NCI-H774 (cell line): ENCODE data around the gene CASK.
"Not testable (repeated sequence)": the region's sequence is repeated elsewhere in the genome, so short reads cannot be mapped to it uniquely, and the experiment has no call there.

Experiments used
- DNase-seq: peaks from one replicate; lab custom pipeline; 2025; lab: John Stamatoyannopoulos, UW

Gene CASK

GRCh38 chrX:41730081-41730480, 193.3 kb downstream of the CASK start:
- no peak for DNase-seq

DNA sequence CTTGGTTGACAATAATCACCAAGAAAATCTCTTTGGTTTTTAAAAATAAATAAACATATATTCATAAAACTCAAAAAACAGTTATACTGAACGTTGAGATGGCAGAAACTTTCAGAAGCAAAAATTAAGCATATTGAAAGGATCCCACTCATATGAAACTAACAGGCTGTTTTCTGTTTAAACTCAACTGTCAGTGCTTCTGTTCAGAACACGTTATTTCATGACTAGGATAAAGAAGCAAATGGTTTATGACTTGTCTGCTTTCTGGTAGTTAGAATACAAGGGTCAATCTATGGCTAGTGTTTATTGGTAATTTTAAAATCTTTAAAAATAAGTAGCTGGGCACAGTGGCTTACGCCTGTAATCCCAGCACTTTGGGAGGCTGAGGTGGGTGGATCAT, 195.2 kb downstream of the CASK start:
- no peak for DNase-seq

GRCh38 chrX:41723826-41724225, 199.5 kb downstream of the CASK start, which contains the start of gene GPR82:
TSS of gene GPR82 (plus strand) at chrX:41724181. CDS start at chrX:41727027, 2,846 bp downstream.
- no peak for DNase-seq

DNA sequence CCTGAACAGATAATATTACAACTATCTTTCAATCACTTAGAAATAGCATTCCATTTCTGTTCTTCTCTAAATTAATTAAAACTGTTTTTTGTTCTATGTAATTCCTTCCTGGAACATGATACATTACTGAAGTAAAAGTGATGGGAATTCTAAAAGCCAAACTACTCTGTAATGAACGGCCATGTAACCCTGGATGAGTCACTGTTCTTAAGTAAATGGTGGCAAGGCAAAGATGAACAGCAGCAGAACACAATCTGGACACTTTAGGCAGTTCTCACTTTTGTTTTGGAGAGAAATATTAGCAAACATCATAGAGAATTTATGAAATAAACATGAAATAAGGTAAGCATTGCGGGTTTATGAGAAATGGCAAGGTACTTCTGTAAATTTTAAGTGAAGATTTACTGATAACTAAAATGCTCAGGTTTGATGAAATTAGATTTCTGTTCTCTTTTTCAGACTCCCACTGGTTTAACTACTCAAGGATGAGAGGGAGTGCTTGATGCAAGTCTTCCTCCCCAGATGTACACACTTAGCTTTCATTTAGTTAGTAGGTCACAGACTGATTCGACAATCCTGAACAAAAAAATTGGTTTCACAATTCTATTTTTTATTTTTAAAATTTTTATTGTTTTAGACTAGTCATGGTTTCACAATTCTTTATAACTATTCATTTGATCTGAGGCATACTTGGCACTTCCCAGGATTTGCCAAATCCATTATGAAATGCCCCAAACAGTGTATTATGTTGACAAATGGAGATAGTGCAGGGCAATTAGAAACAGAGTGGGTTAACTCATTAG, 200.3 kb downstream of the CASK start:
- DNase-seq, result no peak

DNA sequence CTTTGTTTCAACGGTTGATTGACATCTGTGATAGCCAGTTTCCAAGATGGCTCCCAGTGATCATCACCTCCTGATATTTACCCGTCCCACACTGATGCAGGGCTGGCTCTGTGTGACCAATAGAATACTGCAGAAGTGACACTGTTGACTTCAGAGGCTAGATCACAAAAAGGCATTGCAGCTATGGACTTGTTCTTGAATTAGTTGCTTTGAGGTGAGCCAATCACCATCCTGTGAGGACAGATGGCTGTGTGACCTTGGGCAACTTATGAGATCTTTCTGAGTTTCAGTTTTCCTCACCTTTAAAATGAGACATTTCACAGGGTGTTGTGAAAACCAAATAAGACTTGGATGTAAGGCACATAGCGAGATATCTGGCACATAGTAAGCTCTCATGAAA, 201.1 kb downstream of the CASK start:
- no peak for DNase-seq

DNA sequence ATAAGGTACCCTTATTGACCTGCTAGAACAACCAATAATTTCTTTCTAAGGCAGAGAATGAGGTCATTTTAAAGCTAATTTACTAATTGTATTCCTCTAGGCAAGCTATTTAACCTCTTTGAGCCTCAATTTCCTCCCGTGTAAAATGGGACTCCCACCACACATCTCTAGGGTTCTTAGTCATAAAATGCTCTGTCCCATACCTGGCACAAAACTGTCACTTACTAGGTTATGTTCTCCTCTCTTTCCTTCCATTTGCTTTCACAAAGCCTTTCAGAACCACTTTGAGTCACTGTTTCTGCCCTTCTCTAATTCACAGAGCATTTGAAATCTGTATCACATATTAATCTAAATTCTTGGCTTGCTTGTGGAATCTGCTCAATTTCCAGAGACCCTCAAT, 201.8 kb downstream of the CASK start:
- DNase-seq, result no peak

- DNase-seq, result no peak
Measured at GRCh38 chrX:41720125-41720779, 203.1 kb downstream of the CASK start.

DNA sequence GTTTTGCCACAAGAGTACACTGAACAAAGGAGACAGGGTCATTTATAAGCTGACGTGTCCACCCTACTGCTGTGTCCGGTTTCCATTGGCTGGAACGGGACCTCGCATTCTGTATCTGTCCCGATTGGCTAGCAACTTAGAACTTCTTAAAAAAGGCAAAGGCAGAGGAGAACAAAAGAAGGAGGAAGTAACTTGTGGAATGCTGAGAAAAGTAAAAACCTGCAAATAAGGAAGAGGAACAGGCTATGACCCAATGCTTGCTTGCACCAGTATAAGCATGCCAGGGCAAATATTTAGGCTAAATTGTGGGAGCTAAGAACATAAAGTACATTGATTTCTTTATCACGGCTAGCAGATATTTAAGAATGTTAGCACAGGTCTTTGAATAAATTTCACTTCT, 203.7 kb downstream of the CASK start:
- DNase-seq, result not testable (repeated sequence)

DNA sequence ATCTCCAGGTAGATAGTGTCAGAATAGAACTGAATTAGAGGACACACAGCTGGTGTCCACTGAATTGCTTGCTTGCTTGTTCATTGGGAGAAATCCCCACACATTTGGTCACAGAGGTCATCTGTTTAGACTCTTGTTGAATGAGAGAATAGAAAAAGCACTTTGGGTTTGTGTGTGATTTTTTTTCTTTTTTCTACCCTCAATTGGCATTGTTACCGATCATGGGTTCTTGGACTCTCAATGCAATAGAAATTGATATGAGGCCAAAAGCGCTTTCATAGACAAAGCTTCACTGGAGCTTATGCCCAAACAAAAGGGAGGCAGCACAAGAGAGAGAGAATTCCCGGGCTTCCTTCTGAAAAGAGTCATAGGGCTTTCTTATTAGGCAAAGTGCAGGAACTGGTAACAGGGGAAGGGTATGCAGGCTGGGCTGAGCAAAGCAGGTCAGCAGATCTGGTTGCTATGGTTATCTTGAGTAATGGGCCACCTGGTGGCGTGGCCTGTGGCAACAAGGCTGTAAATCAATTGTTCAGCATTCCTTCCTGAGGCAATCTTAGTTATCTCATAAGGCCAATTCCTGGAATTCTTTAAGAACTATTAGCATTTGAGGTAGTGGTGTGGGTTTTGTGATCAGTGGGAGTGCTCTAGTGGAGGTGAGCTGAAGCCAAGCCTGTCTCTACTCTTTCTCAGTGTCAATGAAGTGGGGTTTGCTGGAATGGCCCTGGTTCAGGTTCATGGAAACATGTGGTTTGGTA, 204.7 kb downstream of the CASK start:
- no peak for DNase-seq

DNA sequence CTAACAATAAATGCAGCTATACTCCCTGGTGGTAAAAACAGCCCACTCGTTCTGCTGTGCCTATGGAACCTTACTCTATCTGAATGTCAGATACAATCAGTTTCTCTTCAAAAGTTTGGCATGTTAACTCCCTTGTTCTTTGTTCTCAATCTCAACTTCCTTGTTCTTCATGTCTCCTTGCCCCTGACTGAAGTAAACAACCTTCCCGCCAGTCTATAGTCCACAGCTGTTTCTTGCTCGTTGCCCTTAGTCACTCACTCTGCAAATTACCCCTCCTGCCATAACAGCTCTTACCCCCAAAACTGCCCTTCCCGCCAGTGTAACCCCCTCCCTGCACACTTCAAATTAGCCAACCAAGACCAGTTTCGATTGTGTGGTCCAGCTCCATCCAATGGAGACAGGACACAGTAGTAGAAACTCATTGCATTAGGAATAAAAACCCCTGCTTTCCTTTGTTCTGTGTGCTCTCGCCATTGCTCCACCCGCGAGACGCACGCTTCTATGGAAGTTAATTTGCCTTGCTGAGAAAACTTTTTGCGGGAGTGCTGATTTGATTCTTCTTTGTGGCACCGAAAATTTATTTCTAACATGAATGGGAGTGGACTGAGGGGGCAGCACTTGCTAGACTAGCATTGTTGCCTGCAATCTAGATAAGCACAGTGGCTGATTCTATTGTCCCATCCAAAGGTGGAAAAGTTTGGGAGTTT, 206.4 kb downstream of the CASK start:
- DNase-seq, result no peak

DNA sequence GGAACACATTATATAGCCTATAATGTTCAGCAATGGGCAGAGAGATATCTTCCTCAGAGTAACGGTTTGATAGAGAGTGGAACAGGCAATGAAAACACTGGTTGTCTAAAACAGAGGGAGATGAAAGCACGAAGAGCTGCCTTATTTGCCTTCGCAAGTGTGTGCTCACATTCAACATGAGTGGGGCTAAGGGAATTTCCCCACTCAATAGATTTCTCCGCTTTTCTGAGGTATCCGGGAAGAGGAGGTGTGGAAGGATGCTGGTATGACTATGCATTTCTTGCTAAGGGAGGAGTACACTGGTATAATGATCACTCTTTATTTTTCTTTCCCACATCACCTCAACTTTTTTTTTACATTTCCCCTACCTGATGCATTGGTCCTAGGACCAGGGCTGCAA, 207.1 kb downstream of the CASK start:
- no peak for DNase-seq

DNA sequence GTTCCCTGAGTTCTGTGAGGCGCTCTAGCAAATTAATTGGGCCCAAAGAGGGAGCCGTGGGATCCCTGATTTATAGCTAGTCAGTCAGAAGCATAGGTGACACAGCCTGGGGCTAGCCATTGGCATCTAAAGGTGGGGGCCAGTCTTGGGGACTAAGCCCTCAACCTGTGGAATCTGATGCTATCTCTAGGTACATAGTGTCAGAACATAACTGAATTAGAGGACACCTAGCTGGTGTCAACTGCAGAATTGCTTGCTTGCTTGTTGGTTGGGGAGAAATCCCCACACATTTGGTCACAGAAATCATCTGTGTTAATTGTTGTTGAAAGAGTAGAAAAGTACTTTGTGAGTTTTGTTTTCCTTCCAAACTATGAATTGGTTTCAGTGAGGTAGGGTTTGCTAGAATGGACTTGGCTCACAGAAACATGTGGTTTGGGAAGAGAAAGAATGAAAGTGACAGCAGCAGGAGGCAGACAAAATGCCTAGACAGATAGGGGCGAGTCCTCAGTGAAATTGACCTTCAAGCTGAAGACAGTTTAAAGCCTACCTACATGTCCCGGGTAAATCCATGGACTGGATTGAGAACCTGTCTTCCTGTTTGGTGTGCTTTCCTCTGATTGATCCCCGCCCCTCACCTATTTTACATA, 212.2 kb downstream of the CASK start:
- DNase-seq, result no peak

DNA sequence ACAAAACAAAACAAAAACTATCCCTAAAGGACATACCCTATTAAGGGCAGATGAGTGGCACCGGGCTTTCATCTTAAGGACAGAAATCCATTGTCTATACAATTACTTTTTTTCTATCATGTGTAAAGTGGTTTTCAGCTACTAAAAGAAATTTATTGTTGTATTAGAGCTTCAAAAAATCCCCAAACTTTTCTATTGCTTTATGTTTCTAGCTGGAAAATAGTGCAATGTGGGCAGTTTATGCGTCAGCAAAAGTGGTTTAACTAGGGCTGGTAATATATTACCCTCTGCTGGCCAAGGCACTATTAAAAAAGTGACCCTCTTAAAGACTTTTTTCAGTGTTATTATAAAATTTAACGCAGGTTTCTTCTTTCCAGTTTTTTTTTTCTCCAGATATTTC, 214.9 kb downstream of the CASK start:
- DNase-seq, result no peak

DNA sequence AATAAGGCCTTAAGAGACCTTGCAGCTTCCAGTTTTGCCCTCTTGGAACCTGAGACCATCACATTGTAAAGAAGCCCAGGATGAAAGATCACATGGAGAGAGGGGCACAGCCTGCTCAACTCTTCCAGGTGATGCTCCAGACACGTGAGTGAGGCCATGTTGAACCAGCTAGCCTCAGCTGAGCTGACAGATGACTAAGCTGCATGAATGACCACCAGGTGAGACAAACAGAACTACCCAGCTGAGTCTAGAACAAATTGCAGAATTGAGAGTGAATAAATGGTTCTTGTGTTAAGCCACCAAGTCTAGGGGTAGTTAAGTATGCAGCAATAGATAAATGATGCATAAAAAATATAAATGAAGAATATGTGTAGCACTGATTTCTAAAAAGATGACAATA, 216.1 kb downstream of the CASK start:
- DNase-seq, result no peak

GRCh38 chrX:41705680-41706374, 217.5 kb downstream of the CASK start:
- DNase-seq, result no peak

GRCh38 chrX:41705042-41705441, 218.3 kb downstream of the CASK start:
- no peak for DNase-seq

GRCh38 chrX:41703574-41704029, 219.8 kb downstream of the CASK start:
- DNase-seq, result no peak

DNA sequence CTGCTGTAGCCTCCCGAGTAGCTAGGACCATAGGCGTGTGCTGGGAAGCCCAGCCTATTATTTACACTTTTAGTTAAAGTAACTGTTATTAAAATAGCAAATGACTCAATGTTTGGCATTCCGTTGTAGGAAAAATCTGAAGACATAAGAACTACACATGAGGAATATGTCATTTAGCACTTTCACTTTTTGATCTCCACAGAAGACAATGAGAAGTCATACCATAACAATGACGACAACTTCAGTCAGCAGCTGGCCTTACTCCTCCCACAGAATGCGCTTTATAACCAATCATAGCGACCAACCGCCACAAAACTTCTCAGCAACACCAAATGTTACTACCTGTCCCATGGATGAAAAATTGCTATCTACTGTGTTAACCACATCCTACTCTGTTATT, 227.9 kb downstream of the CASK start:
- DNase-seq, result no peak

GRCh38 chrX:41693024-41693423, 230.3 kb downstream of the CASK start:
- no peak for DNase-seq

DNA sequence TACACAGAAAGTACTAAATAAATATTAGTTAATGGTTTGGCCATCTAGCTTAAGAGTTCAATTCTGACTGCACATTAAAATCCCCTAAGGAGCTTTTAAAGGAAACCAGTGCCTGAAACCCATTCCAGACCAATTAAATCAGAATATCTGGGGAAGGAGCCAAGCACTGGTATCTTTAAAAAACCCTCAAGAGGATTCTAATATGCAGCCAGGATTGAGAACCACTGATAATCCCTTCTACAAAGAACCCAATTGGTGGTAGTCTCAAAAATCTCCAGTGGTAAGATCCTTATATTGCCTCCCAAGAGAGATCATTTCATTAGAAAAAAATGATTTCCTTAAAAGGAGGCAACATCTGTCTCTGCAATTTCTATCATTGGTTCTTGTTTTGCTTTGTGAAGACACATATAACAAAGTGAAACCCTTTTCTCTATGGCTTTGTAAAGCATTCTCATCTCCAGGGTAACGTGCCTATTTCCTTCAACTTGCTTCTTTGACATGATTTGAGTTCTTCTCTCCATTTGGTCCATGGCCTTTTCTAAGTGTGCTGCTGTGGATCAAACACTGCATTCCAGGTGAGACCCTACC, 231.1 kb downstream of the CASK start:
- no peak for DNase-seq

- DNase-seq, result no peak
Measured at GRCh38 chrX:41689711-41690110, 233.6 kb downstream of the CASK start.
